Parathyroid adenoma (tissue), 2 donors: ENCODE results near the gene GNAI1.

ENCODE experiments used
- H2AFZ ChIP-seq: fragments of 300-600 bp; sonication (generic); one replicate; pipeline ENCODE4 v1.7.0; 2017; ENCODE audit warnings: antibody characterized with exemption, mild to moderate bottlenecking
- H3K27ac ChIP-seq: fragments of 300-600 bp; sonication (generic); one replicate; pipeline ENCODE4 v1.7.0; 2017
- H3K27me3 ChIP-seq: fragments of 300-600 bp; sonication (generic); one replicate; pipeline ENCODE4 v1.7.0; 2017; ENCODE audit warnings: low read length; ENCODE audit not compliant: control insufficient read depth, insufficient read depth
- H3K36me3 ChIP-seq: fragments of 300-600 bp; sonication (generic); one replicate; pipeline ENCODE4 v1.7.0; 2017; ENCODE audit warnings: low read length; ENCODE audit not compliant: control insufficient read depth, insufficient read depth
- H3K4me1 ChIP-seq: fragments of 300-600 bp; sonication (generic); one replicate; pipeline ENCODE4 v1.7.0; 2017; ENCODE audit warnings: control low read depth
- H3K4me2 ChIP-seq: fragments of 300-600 bp; sonication (generic); one replicate; pipeline ENCODE4 v1.7.0; 2017; ENCODE audit warnings: low read length
- H3K4me3 ChIP-seq: fragments of 300-600 bp; sonication (generic); one replicate; pipeline ENCODE4 v1.7.0; 2017; ENCODE audit warnings: low read depth, low read length
- H3K79me2 ChIP-seq: fragments of 300-600 bp; sonication (generic); one replicate; pipeline ENCODE4 v1.7.0; 2017; ENCODE audit warnings: control low read depth
- H3K9ac ChIP-seq: fragments of 300-600 bp; sonication (generic); one replicate; pipeline ENCODE4 v1.7.0; 2017; ENCODE audit warnings: mild to moderate bottlenecking
- H3K9me3 ChIP-seq: fragments of 300-600 bp; sonication (generic); one replicate; pipeline ENCODE4 v1.7.0; 2017; ENCODE audit warnings: low read length; ENCODE audit not compliant: control insufficient read depth
- TF ChIP-seq, protein P1 (sequence below): fragments of 300-600 bp; sonication (generic); IDR thresholded peaks from one replicate; pipeline ENCODE4 v1.7.0; 2017; ENCODE audit warnings: antibody characterized with exemption, mild to moderate bottlenecking
- donor health status: primary hyperparathyroidism.

GNAI1 gene

GRCh38 chr7:80181411-80181810, 46.8 kb downstream of the GNAI1 start:
- H3K4me3 ChIP-seq, result no peak overlapping the region
- H3K4me2 ChIP-seq, result no peak overlapping the region
- no peaks in the 10 kb centered on the region for H3K9me3 ChIP-seq
- H3K36me3 ChIP-seq, result no peaks in the 10 kb centered on the region
- no peak overlapping the region for H3K27ac ChIP-seq
- no peaks in the 10 kb centered on the region for H3K27me3 ChIP-seq
- peaks cover 11% of the 10 kb centered on the region for H3K79me2 ChIP-seq
- no peak overlapping the region for H3K9ac ChIP-seq
- no peak overlapping the region for H2AFZ ChIP-seq
- H3K4me1 ChIP-seq, result no peaks in the 10 kb centered on the region
- TF ChIP-seq, protein P1, sequence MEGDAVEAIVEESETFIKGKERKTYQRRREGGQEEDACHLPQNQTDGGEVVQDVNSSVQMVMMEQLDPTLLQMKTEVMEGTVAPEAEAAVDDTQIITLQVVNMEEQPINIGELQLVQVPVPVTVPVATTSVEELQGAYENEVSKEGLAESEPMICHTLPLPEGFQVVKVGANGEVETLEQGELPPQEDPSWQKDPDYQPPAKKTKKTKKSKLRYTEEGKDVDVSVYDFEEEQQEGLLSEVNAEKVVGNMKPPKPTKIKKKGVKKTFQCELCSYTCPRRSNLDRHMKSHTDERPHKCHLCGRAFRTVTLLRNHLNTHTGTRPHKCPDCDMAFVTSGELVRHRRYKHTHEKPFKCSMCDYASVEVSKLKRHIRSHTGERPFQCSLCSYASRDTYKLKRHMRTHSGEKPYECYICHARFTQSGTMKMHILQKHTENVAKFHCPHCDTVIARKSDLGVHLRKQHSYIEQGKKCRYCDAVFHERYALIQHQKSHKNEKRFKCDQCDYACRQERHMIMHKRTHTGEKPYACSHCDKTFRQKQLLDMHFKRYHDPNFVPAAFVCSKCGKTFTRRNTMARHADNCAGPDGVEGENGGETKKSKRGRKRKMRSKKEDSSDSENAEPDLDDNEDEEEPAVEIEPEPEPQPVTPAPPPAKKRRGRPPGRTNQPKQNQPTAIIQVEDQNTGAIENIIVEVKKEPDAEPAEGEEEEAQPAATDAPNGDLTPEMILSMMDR, result no peak

DNA sequence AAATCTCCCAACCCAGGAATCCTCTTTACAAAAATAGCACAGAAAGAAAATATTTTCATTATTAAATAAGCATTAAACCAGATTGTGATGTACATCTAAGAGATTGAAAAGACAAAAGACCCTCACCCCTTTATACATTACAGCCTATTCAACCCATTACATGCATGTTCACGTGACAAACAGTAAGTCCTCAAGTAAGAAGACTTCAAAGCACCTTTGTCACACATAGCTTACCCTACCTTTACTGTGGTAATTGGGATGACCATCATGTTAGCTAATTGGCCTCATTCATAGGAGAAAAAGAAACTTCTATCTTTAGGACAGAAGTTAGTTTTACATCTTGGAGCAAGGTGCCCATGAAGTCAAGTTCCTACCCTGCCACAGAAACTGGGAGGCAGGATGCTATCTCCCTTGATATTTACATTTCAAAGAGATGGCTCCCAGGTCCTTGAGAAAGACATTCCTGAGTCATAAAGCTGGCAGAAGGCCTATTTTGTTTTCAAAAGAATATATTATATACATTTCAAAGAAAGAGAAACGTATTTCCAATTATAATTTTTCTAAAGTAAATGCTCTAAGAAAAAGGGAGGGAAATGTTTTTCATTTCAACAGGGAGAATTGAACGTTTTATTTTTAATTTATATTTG, 48.1 kb downstream of the GNAI1 start:
- TF ChIP-seq, protein P1, result no peak
- Histone ChIP-seq H3K4me2 (no peak overlapping the region), H3K4me3 (no peak overlapping the region), H3K9me3 (no peaks in the 10 kb centered on the region), H2AFZ (no peak overlapping the region), H3K4me1 (no peaks in the 10 kb centered on the region), H3K79me2 (peaks cover 7% of the 10 kb centered on the region), H3K27me3 (no peaks in the 10 kb centered on the region), H3K9ac (no peak overlapping the region), H3K27ac (no peak overlapping the region), H3K36me3 (no peaks in the 10 kb centered on the region)

GRCh38 chr7:80183351-80183750, 48.7 kb downstream of the GNAI1 start:
- TF ChIP-seq, protein P1, result no peak
- Histone ChIP-seq H3K36me3 (no peaks in the 10 kb centered on the region), H3K9me3 (no peaks in the 10 kb centered on the region), H3K4me2 (no peak overlapping the region), H2AFZ (no peak overlapping the region), H3K9ac (no peak overlapping the region), H3K4me1 (no peaks in the 10 kb centered on the region), H3K27me3 (no peaks in the 10 kb centered on the region), H3K4me3 (no peak overlapping the region), H3K27ac (no peak overlapping the region), H3K79me2 (peaks cover 5% of the 10 kb centered on the region)

DNA sequence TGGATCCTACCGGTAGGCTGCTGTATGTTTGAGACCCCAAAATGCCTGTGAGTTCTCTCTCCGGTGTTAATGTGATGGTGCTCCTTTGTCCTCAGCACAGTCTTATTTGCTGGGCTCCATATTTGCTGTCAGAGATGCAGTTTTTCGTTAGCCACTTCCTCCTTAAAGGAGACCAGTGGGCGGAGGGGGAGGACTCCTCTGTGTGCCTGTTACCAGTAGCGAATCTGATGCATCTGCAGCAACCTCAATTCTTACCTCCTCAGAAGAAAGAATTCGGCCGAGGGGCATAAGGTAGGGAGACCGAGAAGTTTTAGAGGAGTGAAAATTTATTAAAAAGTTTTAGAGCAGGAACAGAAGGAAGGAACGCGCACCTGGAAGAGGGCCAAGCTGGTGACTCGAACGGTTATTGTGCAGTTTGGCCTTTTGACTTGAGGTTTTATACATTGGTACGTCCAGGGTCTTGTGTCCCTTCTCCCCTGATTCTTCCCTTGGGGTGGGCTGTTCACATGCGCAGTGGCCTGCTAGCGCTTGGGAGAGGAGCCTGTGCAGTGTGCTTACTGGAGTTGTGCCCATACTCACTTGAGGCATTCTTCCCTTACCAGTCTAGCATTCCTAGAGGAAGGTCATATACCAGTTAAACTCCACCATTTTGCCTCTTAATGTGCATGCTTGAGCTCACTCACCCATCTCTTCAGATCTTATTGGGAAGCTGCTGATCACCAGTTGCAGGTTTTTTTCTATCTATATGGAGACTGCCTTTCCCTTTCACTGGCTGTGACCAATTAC, 49.5 kb downstream of the GNAI1 start:
- Histone ChIP-seq H3K9ac (no peak overlapping the region), H3K36me3 (no peaks in the 10 kb centered on the region), H3K9me3 (no peaks in the 10 kb centered on the region), H3K79me2 (peaks cover 5% of the 10 kb centered on the region), H2AFZ (no peak overlapping the region), H3K27me3 (no peaks in the 10 kb centered on the region), H3K4me2 (no peak overlapping the region), H3K4me3 (no peak overlapping the region), H3K4me1 (no peaks in the 10 kb centered on the region), H3K27ac (no peak overlapping the region)
- TF ChIP-seq, protein P1, result no peak
